GM23248 (cell line): ENCODE measurements around the gene AMOTL1. TPM values are rescaled to one million over a fixed set of nuclear protein-coding genes. Genes with fewer than 3 reads are reported as not detected.

Source experiments
- DNase-seq: peaks from one replicate; pipeline ENCODE4 v3.0.0-alpha.2; 2015
- H2AFZ ChIP-seq: fragments of 200-600 bp; sonication (generic); 2 replicates; pipeline ENCODE4 v1.6.1; 2016; ENCODE audit warnings: antibody characterized with exemption
- H3F3A ChIP-seq: fragments of 200-600 bp; sonication (generic); 2 replicates; pipeline ENCODE4 v1.6.1; 2016; ENCODE audit warnings: mild to moderate bottlenecking, antibody characterized with exemption, mixed run types; ENCODE audit not compliant: insufficient read depth
- H3K27ac ChIP-seq: fragments of 200-600 bp; sonication (generic); 2 replicates; pipeline ENCODE4 v1.5.1; 2016; ENCODE audit warnings: mild to moderate bottlenecking
- H3K27me3 ChIP-seq: fragments of 200-600 bp; sonication (generic); replicated peaks from 2 replicates; pipeline ENCODE4 v1.6.1; 2016; ENCODE audit warnings: mild to moderate bottlenecking; ENCODE audit not compliant: insufficient read depth
- H3K36me3 ChIP-seq: fragments of 200-600 bp; sonication (generic); 2 replicates; pipeline ENCODE4 v1.6.1; 2016; ENCODE audit warnings: low read depth, mild to moderate bottlenecking
- H3K4me1 ChIP-seq: fragments of 200-600 bp; sonication (generic); 2 replicates; pipeline ENCODE4 v1.6.1; 2016; ENCODE audit warnings: mild to moderate bottlenecking; ENCODE audit not compliant: insufficient read depth
- H3K4me2 ChIP-seq: fragments of 200-600 bp; sonication (generic); one replicate; pipeline ENCODE4 v1.6.1; 2016; ENCODE audit warnings: mild to moderate bottlenecking; ENCODE audit not compliant: unreplicated experiment
- H3K4me3 ChIP-seq: fragments of 200-600 bp; sonication (generic); 2 replicates; pipeline ENCODE4 v1.5.1; 2016; ENCODE audit warnings: mild to moderate bottlenecking
- H3K79me2 ChIP-seq: fragments of 200-600 bp; sonication (generic); 2 replicates; pipeline ENCODE4 v1.6.1; 2016; ENCODE audit warnings: mild to moderate bottlenecking; ENCODE audit not compliant: insufficient read depth
- H3K9ac ChIP-seq: fragments of 200-600 bp; sonication (generic); 2 replicates; pipeline ENCODE4 v1.6.1; 2016; ENCODE audit warnings: mild to moderate bottlenecking
- H3K9me2 ChIP-seq: fragments of 200-600 bp; sonication (generic); 2 replicates; pipeline ENCODE4 v1.6.1; 2016; ENCODE audit warnings: mixed run types, mild to moderate bottlenecking, moderate library complexity; ENCODE audit not compliant: insufficient read depth
- H3K9me3 ChIP-seq: fragments of 200-600 bp; sonication (generic); one replicate; pipeline ENCODE4 v1.6.1; 2017; ENCODE audit warnings: low read depth
- H4K20me1 ChIP-seq: fragments of 200-600 bp; sonication (generic); 2 replicates; pipeline ENCODE4 v1.6.0; 2016; ENCODE audit not compliant: insufficient read depth
- EZH2 ChIP-seq: fragments of 200-600 bp; sonication (generic); IDR thresholded peaks from 2 replicates; pipeline ENCODE4 v1.6.1; 2018; ENCODE audit warnings: antibody characterized with exemption, mild to moderate bottlenecking; ENCODE audit not compliant: insufficient read depth, poor library complexity, severe bottlenecking
- EZH2phosphoT487 ChIP-seq: fragments of 200-600 bp; sonication (generic); IDR thresholded peaks from 2 replicates; pipeline ENCODE4 v1.6.1; 2018; ENCODE audit warnings: antibody characterized with exemption, moderate library complexity, mild to moderate bottlenecking, low read depth; ENCODE audit not compliant: insufficient read depth
- WGBS, 2 experiments: methylation state at CpG; one replicate each; pipeline ENCODE4 v1.1.6; 2015 to 2017; ENCODE audit warnings: low lambda C conversion rate in 2 of 2, low coverage in 1 of 2; ENCODE audit errors: missing lambda C conversion rate in 2 of 2; 5-methylcytosine and 5-hydroxymethylcytosine counted together
- in situ Hi-C: fragments of 300-500 bp; cut with MboI; formaldehyde crosslinking; loops from 2 replicates; pipeline ENCODE4 v1.15.0; 2020
- polyA plus RNA-seq: library from polyadenylated mRNA; unstranded; fragments of >200 nt; fragmentation: Nextera tagmentation; extraction: Ambion mirVana; gene quantifications from 2 replicates; pipeline ENCODE4 v1.2.1, GENCODE V29; 2016
- total RNA-seq: library from RNA; depleted of rRNA; stranded (reverse); fragments of >200 nt; shearing (Covaris generic); gene quantifications from 2 replicates; pipeline ENCODE4 v1.2.3, GENCODE V29; 2014

The AMOTL1 gene
- total and polyA plus RNA-seq, 2 experiments from 2014 or later: 22.3 to 50.8 TPM

GRCh38 chr11:94883878-94884277, 115.7 kb downstream of the AMOTL1 start:
- no peaks in the 10 kb centered on the region for H4K20me1 ChIP-seq
- no peaks in the 10 kb centered on the region for H3K9me2 ChIP-seq
- H3K9ac ChIP-seq: no peak overlapping the region
- peaks cover 9% of the 10 kb centered on the region for H3K79me2 ChIP-seq
- in situ Hi-C loops: no loop called here
- no peaks in the 10 kb centered on the region for H3F3A ChIP-seq
- H3K4me2 ChIP-seq: no peak overlapping the region
- TF ChIP-seq EZH2phosphoT487 (no peak), EZH2 (no peak)
- H3K27me3 ChIP-seq: no peaks in the 10 kb centered on the region
- no peak for DNase-seq
- H3K27ac ChIP-seq: no peak overlapping the region
- H2AFZ ChIP-seq: no peak overlapping the region
- no peaks in the 10 kb centered on the region for H3K4me1 ChIP-seq
- no peak overlapping the region for H3K4me3 ChIP-seq
- no peaks in the 10 kb centered on the region for H3K9me3 ChIP-seq
- peaks cover 13% of the 10 kb centered on the region; the same call in 1 of the 2 replicates for H3K36me3 ChIP-seq

GRCh38 chr11:94884376-94884775, 116.2 kb downstream of the AMOTL1 start:
- H3K9ac ChIP-seq: no peak overlapping the region
- H4K20me1 ChIP-seq: no peaks in the 10 kb centered on the region
- no peak overlapping the region for H2AFZ ChIP-seq
- no peak overlapping the region for H3K27ac ChIP-seq
- peaks cover 9% of the 10 kb centered on the region for H3K79me2 ChIP-seq
- H3K9me3 ChIP-seq: no peaks in the 10 kb centered on the region
- H3K36me3 ChIP-seq: peaks cover 13% of the 10 kb centered on the region; the same call in 1 of the 2 replicates
- H3K4me2 ChIP-seq: no peak overlapping the region
- 58 to 61% methylated on average over 6 of the region's 6 CpGs for WGBS, 2 experiments
- TF ChIP-seq EZH2phosphoT487 (no peak), EZH2 (no peak)
- H3K9me2 ChIP-seq: no peaks in the 10 kb centered on the region
- no peaks in the 10 kb centered on the region for H3F3A ChIP-seq
- in situ Hi-C loops: no loop called here
- no peaks in the 10 kb centered on the region for H3K4me1 ChIP-seq
- H3K4me3 ChIP-seq: no peak overlapping the region
- H3K27me3 ChIP-seq: no peaks in the 10 kb centered on the region
- no peak for DNase-seq

DNA sequence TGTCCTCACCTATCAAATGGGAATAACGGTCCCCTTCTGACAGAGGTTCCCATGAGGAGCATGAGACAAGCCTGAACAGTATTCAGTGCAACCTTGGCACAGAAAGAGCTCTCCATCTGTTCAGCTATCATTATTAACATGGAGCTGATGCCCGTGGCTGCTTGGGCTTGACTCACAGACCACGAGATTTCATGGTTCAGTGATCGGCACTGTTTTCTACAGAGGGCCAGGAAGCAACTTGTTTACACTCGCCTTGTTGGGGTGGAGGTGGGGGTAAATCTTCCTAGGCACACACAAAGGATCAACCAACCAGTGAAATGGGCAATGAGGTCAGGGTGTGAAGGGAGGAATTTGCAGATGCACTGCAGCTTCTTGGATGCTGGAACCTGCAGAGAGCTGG, 117.0 kb downstream of the AMOTL1 start:
- 67 to 74% methylated on average over 5 of the region's 5 CpGs for WGBS, 2 experiments
- Histone ChIP-seq H3K9me3 (no peaks in the 10 kb centered on the region), H3K9me2 (no peaks in the 10 kb centered on the region), H3K79me2 (peaks cover 12% of the 10 kb centered on the region), H3K36me3 (peaks cover 9% of the 10 kb centered on the region; the same call in 1 of the 2 replicates), H3K4me2 (no peak overlapping the region), H3K27ac (no peak overlapping the region), H3K4me1 (no peaks in the 10 kb centered on the region), H3K4me3 (no peak overlapping the region), H3F3A (no peaks in the 10 kb centered on the region), H4K20me1 (no peaks in the 10 kb centered on the region), H2AFZ (no peak overlapping the region), H3K27me3 (no peaks in the 10 kb centered on the region), H3K9ac (no peak overlapping the region)
- no peak for TF ChIP-seq EZH2
- no peak for TF ChIP-seq EZH2phosphoT487
- no peak for DNase-seq
- in situ Hi-C loops: no loop called here

- Histone ChIP-seq H3K9me2 (no peaks in the 10 kb centered on the region), H3K27me3 (no peaks in the 10 kb centered on the region), H3K9me3 (no peaks in the 10 kb centered on the region), H3K4me2 (no peak overlapping the region), H3F3A (no peaks in the 10 kb centered on the region), H3K79me2 (peaks cover 16% of the 10 kb centered on the region), H4K20me1 (no peaks in the 10 kb centered on the region), H3K36me3 (peaks cover 5% of the 10 kb centered on the region; the same call in 1 of the 2 replicates), H3K4me3 (no peak overlapping the region), H3K27ac (no peak overlapping the region), H3K4me1 (no peaks in the 10 kb centered on the region), H2AFZ (no peak overlapping the region), H3K9ac (no peak overlapping the region)
- TF ChIP-seq EZH2phosphoT487: no peak
- TF ChIP-seq EZH2: no peak
- in situ Hi-C loops: no loop called here
- DNase-seq: no peak
Measured at GRCh38 chr11:94885581-94885980, 117.4 kb downstream of the AMOTL1 start.

GRCh38 chr11:94888204-94888603, 120.0 kb downstream of the AMOTL1 start:
- Histone ChIP-seq H3K27me3 (no peaks in the 10 kb centered on the region), H2AFZ (no peak overlapping the region), H3F3A (no peaks in the 10 kb centered on the region), H3K79me2 (peaks cover 34% of the 10 kb centered on the region), H3K9me2 (no peaks in the 10 kb centered on the region), H3K4me2 (no peak overlapping the region), H3K4me3 (no peak overlapping the region), H3K36me3 (peaks cover 13% of the 10 kb centered on the region), H3K9me3 (no peaks in the 10 kb centered on the region), H3K27ac (no peak overlapping the region), H3K4me1 (no peaks in the 10 kb centered on the region), H4K20me1 (no peaks in the 10 kb centered on the region), H3K9ac (no peak overlapping the region)
- no peak for TF ChIP-seq EZH2phosphoT487
- TF ChIP-seq EZH2: no peak
- in situ Hi-C loops: no loop called here
- WGBS, 2 experiments: 0% methylated on average over 1 of the region's 1 CpG
- DNase-seq: no peak
